Measurements from ENCODE around the gene ADIRF.
"Not testable (repeated sequence)": the region's sequence is repeated elsewhere in the genome, so short reads cannot be mapped to it uniquely, and the experiment has no call there.

ADIRF gene

GRCh38 chr10:86981020-86981419 is 12.7 kb downstream of the ADIRF start:
- not testable (repeated sequence) for DNase-seq

GRCh38 chr10:86981716-86982115 is 13.4 kb downstream of the ADIRF start:
- no peak for DNase-seq

DNA sequence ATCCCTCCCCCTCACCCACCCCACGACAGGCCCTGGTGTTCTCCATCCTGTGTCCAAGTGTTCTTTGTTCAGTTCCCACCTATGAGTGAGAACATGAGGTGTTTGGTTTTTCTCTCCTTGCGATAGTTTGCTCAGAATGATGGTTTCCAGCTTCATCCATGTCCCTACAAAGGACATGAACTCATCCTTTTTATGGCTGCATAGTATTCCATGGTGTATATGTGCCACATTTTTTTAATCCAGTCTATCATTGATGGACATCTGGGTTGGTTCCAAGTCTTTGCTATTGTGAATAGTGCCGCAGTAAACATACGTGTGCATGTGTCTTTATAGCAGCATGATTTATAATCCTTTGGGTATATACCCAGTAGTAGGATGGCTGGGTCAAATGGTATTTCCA is 16.2 kb downstream of the ADIRF start:
- not testable (repeated sequence) for DNase-seq

GRCh38 chr10:86988520-86988919 is 20.2 kb downstream of the ADIRF start:
- DNase-seq = no peak

DNA sequence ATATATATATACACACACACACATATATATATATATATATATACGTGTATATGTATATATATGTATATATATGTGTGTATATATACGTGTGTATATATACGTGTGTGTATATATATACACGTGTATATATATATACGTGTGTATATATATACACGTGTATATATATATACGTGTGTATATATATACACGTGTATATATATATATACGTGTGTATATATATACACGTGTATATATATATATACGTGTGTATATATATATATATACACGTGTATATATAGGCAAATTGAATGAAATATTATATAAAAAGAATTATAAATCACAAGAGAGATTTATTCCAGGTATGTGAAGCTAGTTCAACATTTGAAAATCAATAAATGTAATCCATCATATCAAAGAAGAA is 23.1 kb downstream of the ADIRF start:
- not testable (repeated sequence) for DNase-seq

GRCh38 chr10:86992456-86992855 is 24.2 kb downstream of the ADIRF start:
- no peak for DNase-seq

DNA sequence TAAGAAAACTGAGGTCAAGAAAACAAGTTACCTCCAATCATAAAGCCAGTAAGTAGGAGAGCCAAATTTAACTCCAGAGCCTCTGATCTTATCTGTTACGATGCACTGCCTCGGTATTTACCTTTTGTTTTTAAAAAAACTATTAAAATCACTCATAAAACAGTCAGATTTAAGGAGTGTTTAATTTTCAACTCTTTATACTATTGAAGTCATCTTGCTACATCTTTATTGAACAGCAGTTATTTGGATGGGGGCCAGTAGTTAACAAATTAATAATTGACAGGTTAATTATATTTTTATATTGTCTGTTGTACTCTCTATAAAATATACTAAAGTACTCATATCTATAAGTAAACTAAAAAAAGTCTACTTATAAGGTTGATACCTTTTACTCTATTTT is 24.6 kb downstream of the ADIRF start:
- DNase-seq = no peak

DNA sequence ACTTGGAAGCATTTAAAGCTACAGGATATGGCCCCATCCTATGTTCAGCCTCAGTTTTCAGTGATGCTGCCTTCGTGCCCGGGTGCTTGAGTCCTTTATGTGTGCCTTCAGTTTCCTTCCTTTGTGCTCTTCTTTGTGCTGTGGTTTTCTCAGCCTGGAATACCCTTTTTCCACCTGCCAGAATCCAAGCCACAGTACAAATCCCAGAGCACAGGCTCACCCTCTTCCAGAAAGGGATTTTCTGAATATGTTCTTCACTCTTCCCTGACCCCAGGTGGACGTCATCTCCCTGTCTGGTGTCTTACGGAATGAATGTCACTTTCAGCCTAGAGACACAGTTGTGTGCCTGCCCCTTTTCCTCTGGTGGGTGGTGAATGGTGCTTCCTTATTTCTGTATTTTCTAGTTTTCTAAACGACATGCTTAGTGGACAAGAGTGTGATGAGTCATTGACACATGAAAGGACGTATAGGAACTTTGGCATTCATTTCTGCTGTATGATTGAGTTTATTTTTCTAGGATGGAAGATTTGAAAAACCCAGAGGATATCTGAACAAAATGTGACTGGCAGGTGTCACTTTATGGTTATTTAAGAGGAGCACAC is 31.6 kb downstream of the ADIRF start:
- not testable (repeated sequence) for DNase-seq

GRCh38 chr10:87000491-87000890 is 32.2 kb downstream of the ADIRF start:
- DNase-seq = no peak

DNA sequence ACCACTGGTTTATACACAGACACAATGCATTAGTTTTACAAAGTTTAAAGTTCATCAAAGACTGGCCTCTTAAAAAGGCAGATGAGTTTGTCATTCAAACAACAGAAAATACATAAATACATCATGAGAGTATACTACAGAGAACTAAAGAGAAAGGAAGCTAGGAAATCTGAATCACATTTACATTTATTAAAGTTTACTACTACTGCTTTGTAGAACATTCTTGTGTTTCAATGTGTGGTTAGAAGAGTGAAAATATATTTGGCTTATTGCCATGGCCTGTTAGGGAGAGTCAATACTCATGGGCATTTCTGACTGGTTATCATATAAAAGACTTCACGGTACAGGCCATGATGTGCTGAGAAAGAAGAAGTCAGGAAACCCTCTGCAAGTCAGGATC is 38.8 kb downstream of the ADIRF start:
- DNase-seq = not testable (repeated sequence)

DNA sequence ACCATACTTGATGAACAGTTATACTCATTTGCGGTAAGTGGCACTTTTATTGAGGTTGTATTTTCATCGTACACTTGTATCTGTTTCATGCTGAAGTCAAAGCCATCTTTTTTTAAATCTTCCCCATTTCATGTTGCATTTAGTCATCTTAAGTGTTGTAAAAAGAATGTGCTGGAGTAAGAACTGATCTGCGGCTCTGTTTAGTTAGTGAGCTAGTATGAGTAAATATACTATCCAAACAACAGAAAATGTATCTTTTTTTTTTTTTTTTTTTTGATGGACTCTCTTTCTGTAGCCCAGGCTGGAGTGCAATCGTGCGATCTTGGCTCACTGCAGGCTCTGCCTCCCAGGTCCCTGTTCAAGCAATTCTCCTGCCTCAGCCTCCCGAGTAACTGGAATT is 39.4 kb downstream of the ADIRF start:
- not testable (repeated sequence) for DNase-seq

GRCh38 chr10:87008303-87008702 is 40.0 kb downstream of the ADIRF start:
- DNase-seq = not testable (repeated sequence)

DNA sequence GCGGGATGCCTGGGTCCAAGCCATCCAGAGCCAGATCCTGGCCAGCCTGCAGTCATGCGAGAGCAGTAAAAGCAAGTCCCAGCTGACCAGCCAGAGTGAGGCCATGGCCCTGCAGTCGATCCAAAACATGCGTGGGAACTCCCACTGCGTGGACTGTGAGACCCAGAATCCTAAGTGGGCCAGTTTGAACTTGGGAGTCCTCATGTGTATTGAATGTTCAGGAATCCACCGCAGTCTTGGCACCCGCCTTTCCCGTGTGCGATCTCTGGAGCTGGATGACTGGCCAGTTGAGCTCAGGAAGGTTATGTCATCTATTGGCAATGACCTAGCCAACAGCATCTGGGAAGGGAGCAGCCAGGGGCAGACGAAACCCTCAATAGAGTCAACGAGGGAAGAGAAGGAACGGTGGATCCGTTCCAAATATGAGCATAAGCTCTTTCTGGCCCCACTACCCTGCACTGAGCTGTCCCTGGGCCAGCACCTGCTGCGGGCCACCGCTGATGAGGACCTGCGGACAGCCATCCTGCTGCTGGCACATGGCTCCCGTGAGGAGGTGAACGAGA is 40.9 kb downstream of the ADIRF start:
- DNase-seq = not testable (repeated sequence)

GRCh38 chr10:87013528-87013927 is 45.2 kb downstream of the ADIRF start:
- not testable (repeated sequence) for DNase-seq

DNA sequence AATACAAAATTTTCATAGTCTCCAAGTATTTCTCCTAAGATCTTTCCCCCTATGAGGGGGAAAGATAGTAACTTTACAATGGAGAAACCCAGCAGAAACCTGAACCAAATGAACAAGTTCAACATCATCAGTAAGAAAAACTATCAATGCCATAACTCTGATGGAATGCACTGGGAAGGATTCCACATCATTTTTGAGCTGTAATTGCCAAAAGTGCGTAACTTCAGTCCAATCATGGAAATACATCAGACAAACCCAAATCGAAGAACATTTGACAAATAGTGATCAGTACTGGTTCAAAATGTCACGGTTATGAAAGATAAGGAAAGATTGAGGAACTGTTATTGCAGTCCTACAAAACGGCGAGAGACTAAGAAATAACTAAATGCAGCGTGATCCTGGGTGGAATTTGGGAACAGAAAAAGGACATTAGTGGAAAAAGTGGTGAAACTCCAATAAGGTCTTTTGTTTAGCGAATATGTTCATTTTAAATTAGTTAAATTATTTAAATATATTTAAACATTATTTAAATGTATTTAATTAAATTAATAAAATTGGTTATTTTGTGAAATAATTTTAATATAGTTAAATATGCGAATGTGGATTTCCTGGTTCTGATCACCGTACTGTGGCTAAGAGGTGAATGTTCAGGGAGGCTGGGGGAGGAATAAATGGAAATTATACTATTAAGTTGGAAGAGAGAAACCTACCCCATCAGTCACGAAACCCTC is 46.9 kb downstream of the ADIRF start:
- not testable (repeated sequence) for DNase-seq

- DNase-seq = not testable (repeated sequence)
These were observed 49.8 kb downstream of the ADIRF start for GRCh38 chr10:87018127-87018526.

DNA sequence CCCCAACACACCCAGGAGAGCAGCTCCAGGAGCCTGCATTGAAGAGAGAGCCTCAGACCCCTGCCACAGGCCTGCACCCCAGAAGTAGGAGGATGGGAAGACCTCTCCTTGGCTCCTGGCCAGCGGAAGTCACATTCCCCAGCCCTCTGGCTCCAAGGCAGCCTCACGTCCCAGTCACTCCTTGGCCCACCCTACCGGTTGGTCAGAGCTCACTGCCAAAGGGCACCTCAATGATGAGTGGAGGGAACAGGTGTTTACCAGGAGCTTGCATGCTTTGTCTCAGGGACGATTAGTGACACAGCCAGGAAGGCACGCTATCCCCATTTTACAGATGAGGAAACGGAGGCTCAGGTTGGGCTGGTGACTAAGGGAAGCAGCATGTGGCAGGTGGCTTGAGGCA is 50.8 kb downstream of the ADIRF start:
- not testable (repeated sequence) for DNase-seq

DNA sequence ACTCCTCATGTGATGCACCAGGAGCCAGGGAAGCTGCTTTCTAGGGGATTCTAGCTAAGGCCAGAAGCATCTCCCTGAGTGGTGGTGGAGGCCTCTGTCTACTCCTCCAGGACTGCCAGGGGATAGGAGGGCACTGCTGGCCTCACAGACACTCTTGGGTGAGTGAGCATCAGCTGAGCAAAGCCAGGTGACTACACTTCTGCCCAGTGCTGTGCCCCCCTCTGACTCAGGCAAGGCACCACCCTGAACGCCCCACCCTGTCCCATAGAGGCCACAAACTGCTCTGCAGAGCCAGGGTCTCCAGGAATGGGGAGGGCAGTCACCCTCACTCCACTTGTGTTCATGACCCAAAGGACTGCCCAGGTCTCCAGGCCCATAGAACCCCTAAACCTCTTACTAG is 51.2 kb downstream of the ADIRF start:
- not testable (repeated sequence) for DNase-seq

GRCh38 chr10:87020056-87020455 is 51.8 kb downstream of the ADIRF start, which contains the start of gene FAM25A:
FAM25A (plus strand) TSS chr10:87020294; CDS start chr10:87020325, 31 bp downstream.
- not testable (repeated sequence) for DNase-seq

Measured in NCI-H146 (cell line).